ENCODE data around the gene FBXO33. TPM values are rescaled to one million over a fixed set of nuclear protein-coding genes. Genes with fewer than 3 reads are reported as not detected.

Gene FBXO33
- total RNA-seq, 2 experiments from 2014 or later, result 16.8 to 18.6 TPM

DNA sequence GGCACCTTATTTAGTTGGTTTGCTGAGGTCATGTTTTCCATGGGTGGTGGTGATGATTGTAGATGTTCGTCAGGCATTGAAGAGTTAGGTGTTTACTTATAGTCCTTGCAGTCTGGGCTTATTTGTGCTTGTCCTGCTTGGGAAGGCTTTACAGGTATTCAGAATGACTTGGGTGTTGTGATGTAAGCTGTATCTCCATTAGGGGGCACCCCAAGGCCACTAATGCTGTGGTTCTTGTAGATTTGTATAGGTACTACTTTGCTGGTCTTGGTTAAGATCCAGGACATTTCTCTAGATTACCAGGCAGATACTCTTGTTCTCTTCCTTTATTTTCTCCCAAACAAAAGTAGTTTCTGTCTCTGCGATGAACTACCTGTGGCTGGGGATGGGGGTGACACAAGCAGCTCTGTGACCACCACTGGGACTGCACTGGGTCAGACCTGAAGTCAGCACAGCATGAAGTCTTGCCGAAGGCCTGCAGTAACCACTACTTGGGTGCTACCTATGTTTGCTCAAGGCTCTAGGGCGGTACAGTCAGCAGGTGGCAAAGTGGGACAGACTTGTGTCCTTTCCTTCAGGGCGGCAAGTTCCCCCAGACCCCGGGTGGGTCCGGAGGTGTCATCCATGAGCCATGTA is 35.8 kb upstream of the FBXO33 start:
- ATAC-seq (no peak), DNase-seq (peak; percentile 72)
- intact Hi-C loops (cut with micrococcal nuclease), result no loop called here
- ChIA-PET CTCF (interaction anchor here (0.6 to 1.4 kb wide), 6 partner anchors 12 to 237 kb away, joined by 3 to 5 read pairs (median 3); no protein-coding TSS in a partner anchor), POLR2A (no interaction called here)
- TF ChIP-seq, protein P1, sequence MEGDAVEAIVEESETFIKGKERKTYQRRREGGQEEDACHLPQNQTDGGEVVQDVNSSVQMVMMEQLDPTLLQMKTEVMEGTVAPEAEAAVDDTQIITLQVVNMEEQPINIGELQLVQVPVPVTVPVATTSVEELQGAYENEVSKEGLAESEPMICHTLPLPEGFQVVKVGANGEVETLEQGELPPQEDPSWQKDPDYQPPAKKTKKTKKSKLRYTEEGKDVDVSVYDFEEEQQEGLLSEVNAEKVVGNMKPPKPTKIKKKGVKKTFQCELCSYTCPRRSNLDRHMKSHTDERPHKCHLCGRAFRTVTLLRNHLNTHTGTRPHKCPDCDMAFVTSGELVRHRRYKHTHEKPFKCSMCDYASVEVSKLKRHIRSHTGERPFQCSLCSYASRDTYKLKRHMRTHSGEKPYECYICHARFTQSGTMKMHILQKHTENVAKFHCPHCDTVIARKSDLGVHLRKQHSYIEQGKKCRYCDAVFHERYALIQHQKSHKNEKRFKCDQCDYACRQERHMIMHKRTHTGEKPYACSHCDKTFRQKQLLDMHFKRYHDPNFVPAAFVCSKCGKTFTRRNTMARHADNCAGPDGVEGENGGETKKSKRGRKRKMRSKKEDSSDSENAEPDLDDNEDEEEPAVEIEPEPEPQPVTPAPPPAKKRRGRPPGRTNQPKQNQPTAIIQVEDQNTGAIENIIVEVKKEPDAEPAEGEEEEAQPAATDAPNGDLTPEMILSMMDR (IDR thresholded peaks at IDR 0.05), result peak; percentile 58
- Mint-ChIP-seq H3K27me3 (peaks cover 14% of the 10 kb centered on the region), H3K27ac (no peak overlapping the region), H3K4me1 (ENCODE audit: low read depth) (peaks cover 7% of the 10 kb centered on the region), H3K4me3 (no peak overlapping the region), H3K9me3 (no peaks in the 10 kb centered on the region), H3K36me3 (ENCODE audit: low read depth) (peaks cover 2% of the 10 kb centered on the region)

- H3K27ac Mint-ChIP-seq, result no peak overlapping the region
- DNase-seq (no peak), ATAC-seq (peak; percentile 37)
- no peak overlapping the region for H3K4me3 Mint-ChIP-seq
- ChIA-PET POLR2A (interaction anchor here (1.0 kb wide), 1 partner anchor 27 kb away, joined by 3 read pairs; the partner anchor contains the start of gene FBXO33), CTCF (no interaction called here)
- peaks cover 5% of the 10 kb centered on the region for H3K9me3 Mint-ChIP-seq
- TF ChIP-seq, protein P1 (IDR thresholded peaks at IDR 0.05), result no peak
- intact Hi-C loops (cut with micrococcal nuclease), result no loop called here
- peaks cover 6% of the 10 kb centered on the region for H3K27me3 Mint-ChIP-seq
- H3K4me1 Mint-ChIP-seq (ENCODE audit: low read depth), result peaks cover 10% of the 10 kb centered on the region
- no peaks in the 10 kb centered on the region for H3K36me3 Mint-ChIP-seq (ENCODE audit: low read depth)
Observed at GRCh38 chr14:39459795-39460478, 27.7 kb upstream of the FBXO33 start.

DNA sequence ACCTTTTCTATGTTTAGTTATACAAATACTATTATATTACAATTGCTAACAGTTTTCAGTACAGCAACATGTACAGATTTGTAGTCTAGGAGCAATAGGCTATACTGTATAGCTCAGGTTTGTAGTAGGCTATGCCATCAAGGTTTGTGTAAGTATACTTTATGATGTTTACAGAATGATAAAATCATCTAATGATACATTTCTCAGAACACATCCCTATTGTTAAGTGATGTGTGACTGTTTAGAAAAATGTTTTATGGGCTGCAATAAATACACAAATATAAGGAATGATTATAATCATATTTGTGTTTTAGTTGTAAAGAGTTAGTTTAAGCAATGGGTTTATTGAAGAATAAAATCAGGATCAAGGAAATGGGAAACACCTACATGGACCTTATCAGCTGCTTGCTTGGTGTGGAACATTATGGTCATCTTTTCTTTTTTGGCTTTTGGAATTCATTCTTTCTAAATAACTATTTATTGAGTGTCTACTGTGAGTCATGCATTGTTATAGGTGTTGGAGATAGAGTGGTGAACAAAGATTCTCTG is 24.5 kb upstream of the FBXO33 start:
- POLR2A ChIA-PET, result no interaction called here
- Mint-ChIP-seq H3K9me3 (peaks cover 5% of the 10 kb centered on the region), H3K36me3 (ENCODE audit: low read depth) (no peaks in the 10 kb centered on the region), H3K27me3 (peaks cover 2% of the 10 kb centered on the region), H3K27ac (no peak overlapping the region), H3K4me3 (no peak overlapping the region), H3K4me1 (ENCODE audit: low read depth) (peaks cover 14% of the 10 kb centered on the region)
- CTCF ChIA-PET, result interaction anchor here (1.1 kb wide), 1 partner anchor 11 kb away, joined by 3 read pairs; no protein-coding TSS in a partner anchor
- intact Hi-C loops (cut with micrococcal nuclease), result no loop called here
- ATAC-seq (no peak), DNase-seq (no peak)
- TF ChIP-seq, protein P1 (IDR thresholded peaks at IDR 0.05), result no peak

GRCh38 chr14:39454906-39455539 is 22.8 kb upstream of the FBXO33 start:
- intact Hi-C loops (cut with micrococcal nuclease), result no loop called here
- H3K27me3 Mint-ChIP-seq, result peaks cover 2% of the 10 kb centered on the region
- H3K4me1 Mint-ChIP-seq (ENCODE audit: low read depth), result peaks cover 20% of the 10 kb centered on the region
- ChIA-PET POLR2A (no interaction called here), CTCF (interaction anchor here (0.9 to 1.9 kb wide), 3 partner anchors 8 to 25 kb away, joined by 3 to 5 read pairs (median 3); no protein-coding TSS in a partner anchor)
- no peaks in the 10 kb centered on the region for H3K36me3 Mint-ChIP-seq (ENCODE audit: low read depth)
- DNase-seq (no peak), ATAC-seq (peak; percentile 54)
- H3K4me3 Mint-ChIP-seq, result no peak overlapping the region
- H3K9me3 Mint-ChIP-seq, result peaks cover 5% of the 10 kb centered on the region
- TF ChIP-seq, protein P1 (IDR thresholded peaks at IDR 0.05), result no peak
- H3K27ac Mint-ChIP-seq, result peak overlapping the region; percentile 60
